GM23248 (cell line): ENCODE results near the gene TMEM132C. TPM values are rescaled to one million over a fixed set of nuclear protein-coding genes. Genes with fewer than 3 reads are reported as not detected.

Experiments
- DNase-seq: peaks from one replicate; pipeline ENCODE4 v3.0.0-alpha.2; 2015
- H2AFZ ChIP-seq: fragments of 200-600 bp; sonication (generic); 2 replicates; pipeline ENCODE4 v1.6.1; 2016; ENCODE audit warnings: antibody characterized with exemption
- H3F3A ChIP-seq: fragments of 200-600 bp; sonication (generic); 2 replicates; pipeline ENCODE4 v1.6.1; 2016; ENCODE audit warnings: mild to moderate bottlenecking, antibody characterized with exemption, mixed run types; ENCODE audit not compliant: insufficient read depth
- H3K27ac ChIP-seq: fragments of 200-600 bp; sonication (generic); 2 replicates; pipeline ENCODE4 v1.5.1; 2016; ENCODE audit warnings: mild to moderate bottlenecking
- H3K27me3 ChIP-seq: fragments of 200-600 bp; sonication (generic); replicated peaks from 2 replicates; pipeline ENCODE4 v1.6.1; 2016; ENCODE audit warnings: mild to moderate bottlenecking; ENCODE audit not compliant: insufficient read depth
- H3K36me3 ChIP-seq: fragments of 200-600 bp; sonication (generic); 2 replicates; pipeline ENCODE4 v1.6.1; 2016; ENCODE audit warnings: low read depth, mild to moderate bottlenecking
- H3K4me1 ChIP-seq: fragments of 200-600 bp; sonication (generic); 2 replicates; pipeline ENCODE4 v1.6.1; 2016; ENCODE audit warnings: mild to moderate bottlenecking; ENCODE audit not compliant: insufficient read depth
- H3K4me2 ChIP-seq: fragments of 200-600 bp; sonication (generic); one replicate; pipeline ENCODE4 v1.6.1; 2016; ENCODE audit warnings: mild to moderate bottlenecking; ENCODE audit not compliant: unreplicated experiment
- H3K4me3 ChIP-seq: fragments of 200-600 bp; sonication (generic); 2 replicates; pipeline ENCODE4 v1.5.1; 2016; ENCODE audit warnings: mild to moderate bottlenecking
- H3K79me2 ChIP-seq: fragments of 200-600 bp; sonication (generic); 2 replicates; pipeline ENCODE4 v1.6.1; 2016; ENCODE audit warnings: mild to moderate bottlenecking; ENCODE audit not compliant: insufficient read depth
- H3K9ac ChIP-seq: fragments of 200-600 bp; sonication (generic); 2 replicates; pipeline ENCODE4 v1.6.1; 2016; ENCODE audit warnings: mild to moderate bottlenecking
- H3K9me2 ChIP-seq: fragments of 200-600 bp; sonication (generic); 2 replicates; pipeline ENCODE4 v1.6.1; 2016; ENCODE audit warnings: mixed run types, mild to moderate bottlenecking, moderate library complexity; ENCODE audit not compliant: insufficient read depth
- H3K9me3 ChIP-seq: fragments of 200-600 bp; sonication (generic); one replicate; pipeline ENCODE4 v1.6.1; 2017; ENCODE audit warnings: low read depth
- H4K20me1 ChIP-seq: fragments of 200-600 bp; sonication (generic); 2 replicates; pipeline ENCODE4 v1.6.0; 2016; ENCODE audit not compliant: insufficient read depth
- EZH2 ChIP-seq: fragments of 200-600 bp; sonication (generic); IDR thresholded peaks from 2 replicates; pipeline ENCODE4 v1.6.1; 2018; ENCODE audit warnings: antibody characterized with exemption, mild to moderate bottlenecking; ENCODE audit not compliant: insufficient read depth, poor library complexity, severe bottlenecking
- EZH2phosphoT487 ChIP-seq: fragments of 200-600 bp; sonication (generic); IDR thresholded peaks from 2 replicates; pipeline ENCODE4 v1.6.1; 2018; ENCODE audit warnings: antibody characterized with exemption, moderate library complexity, mild to moderate bottlenecking, low read depth; ENCODE audit not compliant: insufficient read depth
- WGBS, 2 experiments: methylation state at CpG; one replicate each; pipeline ENCODE4 v1.1.6; 2015 to 2017; ENCODE audit warnings: low lambda C conversion rate in 2 of 2, low coverage in 1 of 2; ENCODE audit errors: missing lambda C conversion rate in 2 of 2; 5-methylcytosine and 5-hydroxymethylcytosine counted together
- in situ Hi-C: fragments of 300-500 bp; cut with MboI; formaldehyde crosslinking; loops from 2 replicates; pipeline ENCODE4 v1.15.0; 2020
- polyA plus RNA-seq: library from polyadenylated mRNA; unstranded; fragments of >200 nt; fragmentation: Nextera tagmentation; extraction: Ambion mirVana; gene quantifications from 2 replicates; pipeline ENCODE4 v1.2.1, GENCODE V29; 2016
- total RNA-seq: library from RNA; depleted of rRNA; stranded (reverse); fragments of >200 nt; shearing (Covaris generic); gene quantifications from 2 replicates; pipeline ENCODE4 v1.2.3, GENCODE V29; 2014

The TMEM132C gene
- total and polyA plus RNA-seq, 2 experiments from 2014 or later = not detected

DNA sequence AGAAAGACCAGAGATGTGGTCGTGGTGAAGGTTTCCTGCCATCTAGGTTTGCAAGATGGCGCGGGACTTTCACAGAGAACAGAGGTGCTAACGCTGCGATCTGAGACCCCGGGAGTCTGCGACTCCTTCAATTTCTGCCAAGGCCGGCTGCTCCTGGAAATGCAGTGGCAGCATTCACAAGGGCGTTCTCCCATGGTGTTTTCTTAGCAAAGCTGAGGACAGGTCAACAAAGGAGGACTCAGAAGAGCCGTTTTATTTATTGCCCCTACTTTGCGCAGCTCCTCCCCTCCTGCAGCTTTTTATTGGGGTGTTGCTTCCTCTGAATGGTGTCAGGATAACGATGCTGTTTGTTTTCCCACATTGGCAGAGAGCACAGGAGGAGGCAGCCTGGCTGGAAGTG lies 86.3 kb downstream of the TMEM132C start:
- TF ChIP-seq EZH2 (no peak), EZH2phosphoT487 (no peak)
- no peaks in the 10 kb centered on the region for H4K20me1 ChIP-seq
- H3K9me3 ChIP-seq = no peaks in the 10 kb centered on the region
- no peaks in the 10 kb centered on the region for H3K9me2 ChIP-seq
- no peaks in the 10 kb centered on the region for H3F3A ChIP-seq
- 34 to 39% methylated on average over 9 to 12 of the region's 12 CpGs for WGBS, 2 experiments
- H3K27ac ChIP-seq = no peak overlapping the region
- H3K4me2 ChIP-seq = no peak overlapping the region
- H3K4me3 ChIP-seq = no peak overlapping the region
- no peak for DNase-seq
- H3K79me2 ChIP-seq = no peaks in the 10 kb centered on the region
- no peak overlapping the region for H2AFZ ChIP-seq
- H3K36me3 ChIP-seq = no peaks in the 10 kb centered on the region
- H3K27me3 ChIP-seq = no peaks in the 10 kb centered on the region
- in situ Hi-C loops = no loop called here
- H3K4me1 ChIP-seq = no peaks in the 10 kb centered on the region
- H3K9ac ChIP-seq = no peak overlapping the region

DNA sequence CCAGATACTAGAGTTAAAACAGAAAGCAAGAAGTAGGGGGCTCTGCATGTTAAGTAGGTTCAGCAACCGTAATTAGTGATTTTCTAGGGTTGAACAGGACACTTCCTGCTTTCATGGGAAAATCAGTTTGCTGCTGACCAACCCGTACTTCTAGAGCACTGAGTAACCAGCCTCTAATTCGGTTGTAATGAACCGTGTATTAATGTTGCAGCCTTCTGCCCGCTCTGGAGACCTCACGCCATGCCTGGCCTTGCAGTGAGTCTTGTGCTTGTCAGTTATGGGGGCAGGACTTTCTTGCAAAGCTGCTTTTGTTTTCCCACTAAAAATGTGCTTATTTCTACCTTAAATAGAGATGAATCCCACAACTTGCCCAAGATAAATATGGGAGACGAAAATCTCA lies 89.6 kb downstream of the TMEM132C start:
- no peaks in the 10 kb centered on the region for H3K9me3 ChIP-seq
- H3K27ac ChIP-seq = no peak overlapping the region
- in situ Hi-C loops = no loop called here
- H2AFZ ChIP-seq = no peak overlapping the region
- H3K4me3 ChIP-seq = no peak overlapping the region
- no peaks in the 10 kb centered on the region for H3F3A ChIP-seq
- H3K4me1 ChIP-seq = no peaks in the 10 kb centered on the region
- no peak for DNase-seq
- no peaks in the 10 kb centered on the region for H3K9me2 ChIP-seq
- TF ChIP-seq EZH2 (no peak), EZH2phosphoT487 (no peak)
- 31 to 33% methylated on average over 7 of the region's 7 CpGs for WGBS, 2 experiments
- H3K36me3 ChIP-seq = no peaks in the 10 kb centered on the region
- H3K27me3 ChIP-seq = no peaks in the 10 kb centered on the region
- H3K4me2 ChIP-seq = no peak overlapping the region
- H3K9ac ChIP-seq = no peak overlapping the region
- no peaks in the 10 kb centered on the region for H3K79me2 ChIP-seq
- H4K20me1 ChIP-seq = no peaks in the 10 kb centered on the region

DNA sequence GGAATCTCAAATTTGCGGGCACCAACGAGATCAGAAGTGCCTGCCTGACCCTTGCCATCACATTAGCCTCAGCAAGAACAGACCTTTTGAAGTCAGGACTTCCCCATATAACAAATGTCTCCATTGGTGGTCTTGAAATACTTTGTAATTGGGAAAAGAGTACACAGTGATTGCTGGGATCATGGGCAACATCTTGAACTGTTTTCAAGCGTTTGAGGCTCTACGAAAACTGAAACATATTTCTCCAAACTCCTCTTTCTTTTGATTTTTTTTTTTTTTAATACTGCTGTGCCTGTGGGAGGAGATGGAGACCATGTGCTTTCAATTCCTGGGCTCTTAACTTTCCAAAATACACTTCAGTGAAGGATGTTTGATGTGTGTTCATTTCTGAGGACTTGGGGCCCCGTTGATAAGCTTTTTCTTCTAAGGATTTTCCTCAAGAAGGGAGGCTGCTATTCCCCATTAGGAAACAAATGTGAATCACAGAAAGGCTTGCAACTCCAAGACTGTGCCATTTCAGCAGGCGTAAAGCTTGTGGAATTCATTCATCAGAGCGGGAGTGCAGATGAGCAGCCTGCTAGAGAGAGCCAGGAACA lies 94.5 kb downstream of the TMEM132C start:
- Histone ChIP-seq H3K9me3 (no peaks in the 10 kb centered on the region), H4K20me1 (no peaks in the 10 kb centered on the region), H3K9ac (no peak overlapping the region), H3K36me3 (no peaks in the 10 kb centered on the region), H3K4me1 (no peaks in the 10 kb centered on the region), H3K4me2 (no peak overlapping the region), H3K79me2 (no peaks in the 10 kb centered on the region), H3F3A (no peaks in the 10 kb centered on the region), H3K9me2 (no peaks in the 10 kb centered on the region), H3K4me3 (no peak overlapping the region), H3K27me3 (no peaks in the 10 kb centered on the region), H2AFZ (no peak overlapping the region), H3K27ac (no peak overlapping the region)
- DNase-seq = no peak
- in situ Hi-C loops = no loop called here
- TF ChIP-seq EZH2 = no peak
- TF ChIP-seq EZH2phosphoT487 = no peak
- WGBS, 2 experiments = 1 to 6% methylated on average over 7 of the region's 7 CpGs

DNA sequence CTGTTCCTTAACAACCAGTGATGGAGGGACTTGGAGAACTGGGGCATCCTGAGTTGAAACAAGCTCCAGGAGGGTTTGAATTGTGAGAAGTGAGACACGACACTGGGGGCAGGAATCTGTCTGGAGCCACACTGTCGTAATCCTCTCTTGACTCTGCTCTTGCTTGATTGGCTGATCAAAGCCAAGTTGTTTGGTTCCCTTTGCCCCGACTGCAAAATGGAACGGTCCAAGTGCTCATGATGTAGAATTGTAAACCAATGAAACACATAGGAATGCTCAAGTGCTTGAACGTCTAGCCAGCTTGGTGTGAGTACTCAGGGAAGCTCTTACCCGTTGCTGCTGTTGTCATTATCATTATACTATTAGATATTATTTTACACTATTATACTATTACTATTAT lies 98.1 kb downstream of the TMEM132C start:
- Histone ChIP-seq H3F3A (no peaks in the 10 kb centered on the region), H3K9me3 (no peaks in the 10 kb centered on the region), H4K20me1 (no peaks in the 10 kb centered on the region), H3K79me2 (no peaks in the 10 kb centered on the region), H3K4me2 (no peak overlapping the region), H3K36me3 (no peaks in the 10 kb centered on the region), H3K4me3 (no peak overlapping the region), H3K9me2 (no peaks in the 10 kb centered on the region), H3K27me3 (no peaks in the 10 kb centered on the region), H3K9ac (no peak overlapping the region), H2AFZ (no peak overlapping the region), H3K4me1 (no peaks in the 10 kb centered on the region), H3K27ac (no peak overlapping the region)
- in situ Hi-C loops = no loop called here
- TF ChIP-seq EZH2 (no peak), EZH2phosphoT487 (no peak)
- DNase-seq = no peak
- WGBS, 2 experiments = 30 to 36% methylated on average over 6 of the region's 6 CpGs

- H3K4me3 ChIP-seq = no peak overlapping the region
- H3K4me2 ChIP-seq = no peak overlapping the region
- 1 to 4% methylated on average over 26 of the region's 26 CpGs for WGBS, 2 experiments
- no peak overlapping the region for H3K9ac ChIP-seq
- H3K4me1 ChIP-seq = no peaks in the 10 kb centered on the region
- no peaks in the 10 kb centered on the region for H4K20me1 ChIP-seq
- H3F3A ChIP-seq = no peaks in the 10 kb centered on the region
- no peaks in the 10 kb centered on the region for H3K79me2 ChIP-seq
- in situ Hi-C loops = no loop called here
- no peaks in the 10 kb centered on the region for H3K9me3 ChIP-seq
- no peak overlapping the region for H3K27ac ChIP-seq
- DNase-seq = peak; percentile 1
- no peaks in the 10 kb centered on the region for H3K36me3 ChIP-seq
- no peak for TF ChIP-seq EZH2phosphoT487
- H3K9me2 ChIP-seq = no peaks in the 10 kb centered on the region
- no peaks in the 10 kb centered on the region for H3K27me3 ChIP-seq
- no peak overlapping the region for H2AFZ ChIP-seq
Measured at GRCh38 chr12:128365651-128366231, 98.8 kb downstream of the TMEM132C start.
